Body of pancreas (tissue), 4 donors: Measurements from ENCODE around the gene PRR5L.

ENCODE experiments used
- CTCF ChIP-seq, 7 experiments: fragments of 450-650 bp in 4 of 7; fragments of 200-600 bp in 3 of 7; sonication (generic) in 3 of 7; IDR thresholded peaks; one replicate each; pipeline ENCODE4 v1.5.1; 2016 to 2019; ENCODE audit warnings: antibody characterized with exemption in 7 of 7
- POLR2A ChIP-seq, 3 donors: fragments of 450-650 bp; IDR thresholded peaks; one replicate each; pipeline ENCODE4 v1.6.1; 2016; ENCODE audit warnings: antibody characterized with exemption in 3 of 3, mild to moderate bottlenecking in 2 of 3

DNA sequence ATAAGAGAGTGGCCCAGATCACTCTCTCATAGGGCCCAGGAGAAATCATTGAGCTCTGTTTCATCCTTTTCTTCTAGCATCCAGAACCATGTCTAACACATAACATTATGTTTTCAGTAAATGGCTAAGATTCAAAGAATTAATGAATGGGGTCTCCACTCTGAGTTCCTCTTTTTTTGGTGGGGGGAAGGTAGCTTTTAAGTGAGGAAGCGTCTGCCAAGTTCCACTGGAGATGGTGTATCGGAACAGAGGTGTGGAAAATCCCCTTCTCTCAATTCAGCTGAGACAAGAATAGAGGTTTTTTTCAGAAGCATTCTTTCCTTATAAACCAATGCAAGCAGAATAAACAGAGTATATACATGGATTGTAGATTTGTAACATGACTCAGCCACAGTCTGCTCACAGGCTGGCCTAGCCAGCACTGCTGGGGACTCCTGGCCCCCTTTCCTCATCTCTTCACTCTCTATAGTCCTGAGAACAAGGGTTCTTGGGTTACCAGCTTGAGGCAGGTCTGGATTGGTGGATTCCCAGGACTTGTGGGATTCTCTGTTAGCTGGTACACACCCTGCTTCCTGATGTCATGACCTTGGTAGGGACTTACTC is 116.8 kb downstream of the PRR5L start:
- TF ChIP-seq CTCF (IDR thresholded peaks at IDR 0.05) (no peak), POLR2A (IDR thresholded peaks at IDR 0.05) (no peak)
